PFSK-1 (cell line): ENCODE results near the gene DEFB112.

Source experiments
- POLR2AphosphoS5 ChIP-seq: IDR thresholded peaks from 2 replicates; pipeline ENCODE4 v1.6.1; 2012; ENCODE audit warnings: low read depth, mild to moderate bottlenecking, control low read depth, low read length, moderate library complexity
- SIN3A ChIP-seq: IDR thresholded peaks from 2 replicates; pipeline ENCODE4 v1.6.1; 2012; ENCODE audit warnings: mild to moderate bottlenecking, low read length, moderate library complexity, borderline replicate concordance; ENCODE audit not compliant: insufficient read depth
- TF ChIP-seq, protein P1 (sequence below), 2 experiments: IDR thresholded peaks; 2 replicates each; pipeline versions ENCODE4 v1.6.1 to v1.8.0; 2011 to 2012; ENCODE audit warnings: low read depth in 2 of 2, low read length in 2 of 2, control low read depth in 1 of 2, inconsistent platforms in 1 of 2, mild to moderate bottlenecking in 1 of 2, moderate library complexity in 1 of 2; ENCODE audit not compliant: insufficient read depth in 1 of 2

DNA sequence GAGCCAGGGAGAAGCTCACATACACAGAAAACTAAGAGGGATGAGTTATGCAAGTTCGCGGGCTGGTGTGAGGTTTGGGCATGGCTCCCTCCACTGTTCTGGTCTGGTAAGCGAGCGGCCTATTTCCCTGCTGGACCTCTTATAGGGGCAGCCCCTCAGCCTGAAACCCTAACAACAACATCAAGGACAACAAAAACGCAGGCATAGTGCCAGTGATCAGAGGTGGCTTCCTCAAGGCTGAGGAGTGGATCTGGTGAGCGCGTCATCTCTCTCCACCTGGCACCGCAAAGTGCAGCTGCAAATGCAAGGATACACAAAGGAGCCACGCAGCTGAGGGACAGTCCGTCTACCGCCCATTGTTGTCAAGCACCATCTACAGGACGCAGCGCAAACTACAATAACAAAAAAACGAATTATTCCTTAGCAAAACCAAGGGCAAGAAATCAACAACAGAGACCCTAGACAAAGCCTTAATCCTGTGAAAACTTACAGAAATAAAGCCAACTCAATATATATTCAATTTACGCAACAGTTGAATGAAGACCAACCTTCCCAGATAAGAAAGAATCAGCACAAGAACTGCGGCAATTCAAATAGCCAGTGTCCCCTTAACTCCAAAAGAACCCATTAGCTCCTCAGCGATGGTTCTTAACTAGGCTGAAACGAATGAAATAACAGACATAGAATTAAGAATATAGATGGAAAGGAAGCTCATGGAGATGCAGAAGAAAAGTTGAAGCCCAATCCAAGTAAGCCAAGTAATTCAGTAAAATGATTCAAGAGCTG, 18.8 kb downstream of the DEFB112 start:
- TF ChIP-seq POLR2AphosphoS5 (no peak), SIN3A (no peak)
- TF ChIP-seq, protein P1, sequence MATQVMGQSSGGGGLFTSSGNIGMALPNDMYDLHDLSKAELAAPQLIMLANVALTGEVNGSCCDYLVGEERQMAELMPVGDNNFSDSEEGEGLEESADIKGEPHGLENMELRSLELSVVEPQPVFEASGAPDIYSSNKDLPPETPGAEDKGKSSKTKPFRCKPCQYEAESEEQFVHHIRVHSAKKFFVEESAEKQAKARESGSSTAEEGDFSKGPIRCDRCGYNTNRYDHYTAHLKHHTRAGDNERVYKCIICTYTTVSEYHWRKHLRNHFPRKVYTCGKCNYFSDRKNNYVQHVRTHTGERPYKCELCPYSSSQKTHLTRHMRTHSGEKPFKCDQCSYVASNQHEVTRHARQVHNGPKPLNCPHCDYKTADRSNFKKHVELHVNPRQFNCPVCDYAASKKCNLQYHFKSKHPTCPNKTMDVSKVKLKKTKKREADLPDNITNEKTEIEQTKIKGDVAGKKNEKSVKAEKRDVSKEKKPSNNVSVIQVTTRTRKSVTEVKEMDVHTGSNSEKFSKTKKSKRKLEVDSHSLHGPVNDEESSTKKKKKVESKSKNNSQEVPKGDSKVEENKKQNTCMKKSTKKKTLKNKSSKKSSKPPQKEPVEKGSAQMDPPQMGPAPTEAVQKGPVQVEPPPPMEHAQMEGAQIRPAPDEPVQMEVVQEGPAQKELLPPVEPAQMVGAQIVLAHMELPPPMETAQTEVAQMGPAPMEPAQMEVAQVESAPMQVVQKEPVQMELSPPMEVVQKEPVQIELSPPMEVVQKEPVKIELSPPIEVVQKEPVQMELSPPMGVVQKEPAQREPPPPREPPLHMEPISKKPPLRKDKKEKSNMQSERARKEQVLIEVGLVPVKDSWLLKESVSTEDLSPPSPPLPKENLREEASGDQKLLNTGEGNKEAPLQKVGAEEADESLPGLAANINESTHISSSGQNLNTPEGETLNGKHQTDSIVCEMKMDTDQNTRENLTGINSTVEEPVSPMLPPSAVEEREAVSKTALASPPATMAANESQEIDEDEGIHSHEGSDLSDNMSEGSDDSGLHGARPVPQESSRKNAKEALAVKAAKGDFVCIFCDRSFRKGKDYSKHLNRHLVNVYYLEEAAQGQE (IDR thresholded peaks at IDR 0.05; ENCODE audit: insufficient read depth in 1 of 2, low read depth in 2 of 2, low read length in 2 of 2): no peak
